ENCODE measurements around the gene FAM110A.
"Not testable (repeated sequence)": the region's sequence is repeated elsewhere in the genome, so short reads cannot be mapped to it uniquely, and the experiment has no call there.

FAM110A gene

DNA sequence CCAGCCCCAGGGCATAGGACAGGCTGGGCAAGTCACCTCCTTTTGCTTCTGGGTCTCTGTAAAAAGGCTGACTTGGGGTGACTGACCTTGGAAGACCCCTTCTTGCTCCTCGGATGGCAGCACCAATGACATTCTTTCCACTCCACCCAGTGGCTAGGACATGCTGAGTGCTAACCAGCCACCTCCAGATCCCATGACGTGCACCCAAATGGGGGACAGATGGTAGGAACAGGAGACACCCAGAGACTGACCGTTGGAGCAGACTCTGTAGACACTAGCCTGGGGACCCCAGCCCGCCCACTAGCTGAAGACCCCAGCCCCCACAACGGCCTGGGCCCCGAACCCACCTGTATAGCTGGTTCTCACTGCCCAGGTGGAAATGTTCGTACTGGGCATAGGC is 44.3 kb downstream of the FAM110A start:
- DNase-seq: no peak

DNA sequence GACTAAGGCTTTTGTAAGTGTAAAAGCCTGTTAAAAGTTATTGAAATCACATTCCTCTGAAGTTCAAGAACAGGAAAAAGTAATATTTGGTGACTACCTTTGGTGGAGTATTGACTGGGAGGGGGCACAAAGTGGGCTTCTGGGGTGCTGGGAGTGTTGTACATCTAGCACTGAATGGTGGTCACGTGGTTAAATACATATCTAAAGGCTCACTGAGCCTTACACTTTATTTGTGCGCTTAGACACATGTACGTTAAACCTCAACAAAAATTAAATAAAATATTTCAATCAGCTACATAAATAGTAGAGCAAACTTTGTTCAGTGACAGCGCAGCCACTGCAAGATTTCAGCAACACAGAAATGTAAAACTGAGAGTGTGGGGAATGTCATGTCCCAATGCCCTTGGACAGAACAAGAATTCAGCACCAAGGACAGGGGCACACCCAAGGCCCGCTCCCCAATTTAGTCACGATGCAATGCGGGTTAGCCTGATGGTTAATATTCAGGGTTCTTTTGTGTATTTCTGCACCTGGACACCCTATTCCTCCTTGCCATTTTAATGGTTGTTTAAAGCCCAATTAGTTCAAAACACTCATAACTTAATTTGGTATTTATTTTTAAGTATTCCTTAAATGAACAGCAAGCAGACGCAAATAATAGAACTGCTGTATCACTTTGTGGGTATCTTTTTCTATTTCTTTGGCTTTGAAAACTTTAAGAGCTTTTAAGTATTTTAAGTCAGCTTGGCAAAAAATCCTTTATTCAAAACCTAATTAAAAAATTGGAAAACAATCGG is 45.2 kb downstream of the FAM110A start:
- no peak for DNase-seq

DNA sequence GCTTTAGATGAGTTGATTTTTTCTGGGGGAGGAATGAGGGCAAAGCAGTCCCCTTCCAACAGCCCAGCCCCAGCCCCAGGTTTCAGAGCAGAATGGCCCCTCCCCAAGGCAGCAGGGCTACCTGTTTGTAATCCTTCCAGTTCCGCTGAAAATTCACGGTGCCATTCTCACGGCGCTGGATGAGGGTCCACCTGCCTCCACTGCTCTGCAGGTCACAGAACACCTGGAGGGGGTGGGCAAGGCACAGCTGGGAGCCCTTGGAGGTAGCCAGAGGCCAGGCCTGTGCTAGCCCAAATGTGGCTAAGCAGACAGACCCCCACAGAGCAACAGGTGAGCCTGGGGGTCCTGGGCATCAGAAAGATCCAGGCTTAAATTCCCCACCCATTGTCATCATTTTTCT is 46.1 kb downstream of the FAM110A start:
- no peak for DNase-seq

DNA sequence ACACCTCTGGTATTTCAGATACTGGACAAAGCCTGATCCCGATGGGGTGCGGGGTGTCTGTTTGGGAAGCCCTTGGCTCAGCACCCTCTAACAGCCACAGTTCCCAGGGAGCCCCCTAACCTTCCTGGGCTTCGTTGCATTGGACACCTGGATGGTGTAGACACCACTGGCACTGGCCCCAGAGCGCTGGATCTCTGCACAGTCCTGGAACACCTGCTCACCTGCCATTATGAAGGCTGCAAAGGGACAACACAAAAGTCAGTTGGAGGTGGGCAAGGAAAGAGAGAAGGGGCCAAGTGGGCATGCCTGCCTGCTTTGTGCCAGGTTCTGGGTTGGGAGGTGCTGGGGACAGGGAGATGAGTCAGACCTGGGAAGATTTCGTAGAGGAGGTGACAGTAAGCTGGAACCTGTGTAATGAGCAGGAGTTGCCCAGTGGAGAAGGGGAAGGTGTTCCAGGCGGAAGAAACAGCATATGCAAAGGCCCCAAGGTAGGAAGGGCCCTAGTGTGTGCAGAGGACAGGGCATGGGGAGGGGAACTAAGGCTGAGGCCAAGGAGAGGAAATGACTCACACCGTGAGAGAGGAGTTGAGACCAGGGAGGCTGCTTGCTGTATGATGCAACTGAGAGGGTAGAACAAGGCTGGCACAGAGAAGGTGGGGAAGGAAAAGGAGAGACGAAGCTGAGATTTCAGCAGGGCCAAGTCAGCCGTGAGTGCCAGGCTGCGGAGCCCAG is 47.7 kb downstream of the FAM110A start:
- peak; percentile 62 to 77 for DNase-seq

DNA sequence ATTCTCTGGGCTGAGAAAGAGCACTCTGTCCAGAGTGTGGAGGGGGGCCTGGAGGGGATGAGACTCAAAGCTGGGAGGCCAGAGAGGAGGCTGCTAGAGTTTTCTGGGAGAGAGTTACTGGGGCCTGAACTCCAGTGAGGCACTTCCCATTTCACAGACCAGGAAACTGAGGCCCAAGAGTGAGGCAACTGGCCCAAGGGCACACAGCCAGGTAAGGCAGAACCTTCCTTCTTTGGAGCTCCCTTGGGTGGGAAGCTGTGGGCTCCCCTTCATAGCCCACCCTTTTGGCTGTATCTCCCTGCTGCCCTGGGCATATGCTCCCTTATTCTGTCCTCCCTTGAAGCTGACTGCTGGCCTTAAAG is 48.2 kb downstream of the FAM110A start:
- no peak for DNase-seq

DNA sequence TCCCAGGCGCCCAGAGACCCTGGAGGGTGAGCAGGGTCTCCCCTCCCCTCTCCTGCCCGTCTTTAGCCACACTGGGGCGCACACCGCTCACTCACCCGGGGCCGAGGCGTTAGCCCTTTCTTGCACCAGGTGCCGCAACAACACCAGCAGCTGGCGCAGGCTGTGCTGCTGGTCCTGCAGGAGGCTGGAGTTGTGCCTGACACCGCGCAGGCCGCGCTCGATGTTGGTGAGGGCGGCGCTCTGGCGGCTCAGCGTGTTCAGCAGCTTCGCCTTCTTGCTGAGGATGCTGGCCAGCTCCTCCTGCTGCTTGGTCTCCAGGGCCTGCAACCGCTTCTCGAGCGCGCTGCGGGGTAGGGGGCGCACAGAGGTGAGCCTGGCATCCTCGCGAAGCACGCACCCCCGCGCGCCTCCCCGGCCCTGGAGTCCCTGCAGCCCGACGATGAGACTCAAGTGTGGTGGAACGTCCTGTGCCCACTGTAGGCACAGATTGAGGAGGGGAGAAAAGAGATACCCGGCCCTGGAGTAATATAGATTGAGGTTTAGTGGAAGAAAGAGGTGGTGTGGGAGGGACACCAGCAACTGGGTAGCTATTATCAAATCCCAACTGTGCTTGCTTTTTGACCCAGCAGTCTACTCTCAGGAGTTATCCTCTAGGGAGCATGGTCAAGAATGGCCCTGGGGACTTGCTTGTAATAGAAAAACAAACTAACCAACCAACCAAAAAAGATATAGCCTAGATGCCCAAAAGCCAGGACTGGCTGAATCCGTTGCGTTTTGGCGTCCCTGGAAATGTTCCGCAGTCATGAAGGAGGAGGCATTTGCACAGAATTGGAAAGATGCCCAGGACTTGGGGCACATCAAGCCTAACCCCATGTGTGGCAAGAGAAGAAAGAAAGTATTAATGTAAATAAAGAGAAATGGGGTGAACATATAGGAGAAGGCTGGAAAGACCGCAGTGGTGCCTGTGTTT is 51.8 kb downstream of the FAM110A start:
- DNase-seq: no peak

DNA sequence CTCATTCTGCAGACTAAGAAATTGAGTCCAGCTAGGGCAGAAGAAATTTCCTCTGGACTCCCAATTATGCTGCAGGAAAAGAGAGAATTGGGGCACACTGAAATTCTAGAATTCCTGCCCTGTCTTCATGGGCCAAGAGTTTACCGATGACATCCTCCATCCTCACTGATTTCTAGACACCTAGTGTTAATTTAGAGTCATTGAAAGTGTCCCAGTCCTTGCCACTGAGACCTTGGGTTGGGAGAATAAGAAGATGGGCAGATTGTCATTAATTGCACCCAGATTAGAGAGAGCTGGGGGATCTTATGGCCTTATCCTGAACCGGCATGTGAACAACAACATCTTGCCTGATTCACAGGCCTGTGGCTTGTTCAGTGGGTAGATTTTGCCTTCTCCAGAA is 53.6 kb downstream of the FAM110A start:
- no peak for DNase-seq

DNA sequence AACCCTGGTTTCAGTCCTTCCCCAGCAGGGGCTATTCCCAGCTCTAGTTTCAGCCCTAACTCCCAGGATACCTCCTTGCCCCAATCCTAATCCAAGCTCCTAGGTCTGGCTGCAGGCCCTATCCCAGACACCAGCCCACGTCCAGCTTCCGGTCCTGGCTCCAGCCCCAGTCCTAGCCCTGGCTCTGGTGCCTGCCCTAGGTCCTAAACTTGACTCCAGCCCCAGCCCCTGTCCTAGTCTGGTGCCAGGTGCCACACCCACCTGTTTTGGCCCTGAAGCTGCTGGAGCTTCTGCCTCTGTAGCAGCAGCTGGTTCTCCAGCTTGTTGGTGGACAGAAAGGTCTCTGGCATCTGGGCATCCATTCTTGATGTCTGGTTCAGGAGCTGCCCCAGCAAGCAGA is 54.5 kb downstream of the FAM110A start:
- DNase-seq: no peak

DNA sequence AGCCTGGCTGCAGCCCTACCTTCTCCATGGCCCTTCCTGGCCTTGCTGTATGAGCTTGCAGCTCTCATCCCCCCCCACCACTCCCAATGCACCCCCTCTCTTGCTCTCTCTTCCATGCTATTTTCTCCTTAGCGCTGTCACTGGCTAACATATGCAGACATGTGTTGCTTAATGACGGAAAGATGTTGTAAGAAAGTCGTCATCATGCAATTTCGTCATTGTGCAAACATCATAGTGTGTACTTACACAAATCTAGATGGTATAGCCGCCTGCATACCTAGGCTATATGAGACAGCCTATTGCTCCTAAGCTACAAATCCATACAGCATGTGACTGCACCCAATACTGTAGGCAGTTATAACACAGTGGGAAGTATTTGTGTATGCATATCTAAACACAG is 55.6 kb downstream of the FAM110A start:
- no peak for DNase-seq

DNA sequence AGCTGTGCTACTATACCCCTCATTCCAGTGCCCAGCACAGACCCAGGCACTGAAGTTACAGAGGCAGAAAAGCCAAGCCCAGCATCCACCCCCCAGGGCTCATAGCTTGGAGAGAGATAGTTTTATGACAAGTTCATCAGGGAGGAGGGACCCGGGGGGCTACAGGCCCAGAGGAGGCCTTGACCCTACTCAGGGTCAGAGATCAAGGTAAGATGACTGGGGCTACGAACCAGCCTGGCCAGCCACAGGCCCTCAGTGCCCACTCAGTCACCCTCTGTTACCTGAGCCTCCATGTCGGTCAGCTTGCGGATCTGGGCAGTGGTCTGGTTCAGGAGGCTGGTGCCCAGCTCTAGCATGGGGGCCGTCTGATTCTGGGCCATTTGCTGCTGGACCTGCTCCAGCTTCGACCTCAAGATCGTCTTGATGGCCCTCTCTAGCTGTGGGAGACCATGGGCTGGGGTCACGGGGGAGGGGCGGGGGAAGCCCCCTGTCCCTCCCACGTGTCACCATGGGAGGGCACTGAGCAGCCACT is 56.5 kb downstream of the FAM110A start:
- no peak for DNase-seq

DNA sequence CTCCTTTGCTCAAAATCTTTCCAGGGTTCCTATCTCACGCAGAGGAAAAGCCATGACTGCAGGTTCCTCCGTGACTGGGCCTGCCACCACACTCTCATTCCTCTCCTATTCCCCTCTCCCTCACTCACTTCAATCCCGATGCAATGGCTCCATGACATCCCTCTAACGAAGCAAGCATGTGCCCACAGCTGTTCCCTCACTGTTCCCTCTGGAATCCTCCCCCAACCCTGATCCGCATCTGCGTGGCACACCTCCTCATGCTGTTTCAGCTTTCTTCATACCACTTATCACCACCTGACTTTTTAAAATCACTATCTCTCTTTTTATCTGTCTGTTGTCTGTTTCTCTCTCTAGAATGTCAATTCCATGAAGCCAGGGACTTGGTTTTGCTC is 57.1 kb downstream of the FAM110A start:
- DNase-seq: no peak

DNA sequence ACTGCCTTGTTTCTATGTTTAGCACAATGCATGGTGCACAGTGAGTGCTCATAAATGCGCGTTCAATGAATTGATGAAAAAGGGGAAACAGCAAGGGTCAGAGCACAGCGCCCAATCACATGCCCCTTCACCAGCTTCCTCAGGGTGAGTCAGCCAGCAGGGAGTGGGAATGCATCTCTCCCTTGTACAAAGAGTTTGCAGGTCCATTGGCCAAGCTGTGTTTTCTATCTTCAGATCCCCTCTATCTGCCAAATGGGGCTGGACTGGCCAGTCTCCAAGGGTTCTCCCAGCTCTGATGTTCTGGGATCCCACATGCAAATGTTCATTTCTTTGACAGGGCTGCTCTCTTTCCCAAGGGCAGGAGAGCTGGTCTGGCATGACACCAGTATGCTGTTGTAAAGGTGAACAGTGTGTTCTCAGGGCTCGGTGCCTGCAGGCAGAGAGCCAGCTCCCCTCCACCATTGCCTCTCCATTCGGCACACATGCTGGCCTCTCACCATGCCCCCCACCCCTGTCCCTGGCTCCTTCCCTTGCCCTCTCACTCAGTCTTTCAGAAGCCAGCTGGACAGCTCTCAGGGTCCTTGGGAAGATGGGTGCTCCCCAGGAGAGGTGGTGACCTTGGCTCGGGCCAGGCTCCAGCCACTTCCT is 57.7 kb downstream of the FAM110A start:
- DNase-seq: no peak

DNA sequence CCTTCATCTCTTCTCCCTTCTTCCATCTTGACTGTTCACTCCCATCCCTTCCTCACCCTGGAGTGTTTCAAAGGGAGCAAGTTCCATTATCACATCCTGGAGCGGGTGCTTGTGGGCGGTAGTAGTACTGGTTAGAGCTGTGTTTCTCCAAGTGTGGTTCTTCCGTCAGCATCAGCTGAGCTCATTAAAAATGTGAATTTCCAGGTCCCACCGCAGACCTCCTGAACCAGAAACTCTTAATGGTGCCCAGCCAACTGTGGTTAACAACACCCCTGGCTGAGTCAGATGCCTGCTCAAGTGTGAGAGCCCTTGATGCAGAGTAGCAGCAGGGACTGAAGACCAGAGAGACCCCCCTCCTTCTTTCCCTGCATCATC is 58.2 kb downstream of the FAM110A start:
- no peak for DNase-seq

DNA sequence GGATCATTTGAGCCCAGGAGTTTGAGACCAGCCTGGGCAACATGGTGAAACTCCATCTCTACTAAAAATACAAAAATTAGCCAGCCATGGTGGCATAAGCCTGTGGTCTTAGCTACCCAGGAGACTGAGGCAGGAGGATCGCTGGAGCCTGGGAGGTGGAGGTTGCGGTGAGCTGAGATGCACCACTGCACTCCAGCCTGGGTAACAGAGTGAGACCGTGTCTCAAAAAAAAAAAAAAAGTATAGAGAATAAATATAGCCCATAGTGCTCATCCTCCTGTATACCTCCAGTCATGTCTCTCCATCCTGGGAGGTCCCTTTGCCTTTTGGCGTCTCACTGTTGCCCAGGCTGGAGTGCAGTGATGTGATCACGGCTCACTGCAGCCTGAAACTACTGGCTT is 58.9 kb downstream of the FAM110A start:
- DNase-seq: not testable (repeated sequence)

All from SW 1271 (cell line).